ENCODE measurements around the gene GLT8D1. TPM values are rescaled to one million over a fixed set of nuclear protein-coding genes. Genes with fewer than 3 reads are reported as not detected.

Gene GLT8D1
- total RNA-seq, 1 donor from 2014 or later: 38.3 TPM

DNA sequence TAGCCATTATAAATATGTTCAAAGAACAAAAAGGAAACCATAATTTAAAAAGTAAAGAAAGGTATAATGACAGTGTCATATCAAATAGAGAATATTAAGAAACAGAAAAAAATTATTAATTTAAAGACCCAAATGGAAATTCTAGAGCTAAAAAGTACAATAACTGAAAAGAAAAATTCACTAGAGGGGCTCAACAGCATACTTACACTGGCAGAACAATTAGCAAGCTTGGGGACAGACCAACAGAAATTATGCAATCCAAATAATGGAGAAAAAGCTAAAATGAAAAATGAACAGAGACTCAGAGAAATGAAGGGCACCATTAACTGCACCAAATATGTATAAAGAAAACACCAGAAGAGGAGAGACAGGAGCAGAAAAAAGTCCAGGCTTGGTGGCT lies 14.0 kb upstream of the GLT8D1 start:
- no peak overlapping the region for H3K4me3 ChIP-seq
- H3K27me3 ChIP-seq: no peaks in the 10 kb centered on the region
- peaks cover 0 to 4% of the 10 kb centered on the region in 2 donors for H3K9me3 ChIP-seq
- TF ChIP-seq, protein P1, sequence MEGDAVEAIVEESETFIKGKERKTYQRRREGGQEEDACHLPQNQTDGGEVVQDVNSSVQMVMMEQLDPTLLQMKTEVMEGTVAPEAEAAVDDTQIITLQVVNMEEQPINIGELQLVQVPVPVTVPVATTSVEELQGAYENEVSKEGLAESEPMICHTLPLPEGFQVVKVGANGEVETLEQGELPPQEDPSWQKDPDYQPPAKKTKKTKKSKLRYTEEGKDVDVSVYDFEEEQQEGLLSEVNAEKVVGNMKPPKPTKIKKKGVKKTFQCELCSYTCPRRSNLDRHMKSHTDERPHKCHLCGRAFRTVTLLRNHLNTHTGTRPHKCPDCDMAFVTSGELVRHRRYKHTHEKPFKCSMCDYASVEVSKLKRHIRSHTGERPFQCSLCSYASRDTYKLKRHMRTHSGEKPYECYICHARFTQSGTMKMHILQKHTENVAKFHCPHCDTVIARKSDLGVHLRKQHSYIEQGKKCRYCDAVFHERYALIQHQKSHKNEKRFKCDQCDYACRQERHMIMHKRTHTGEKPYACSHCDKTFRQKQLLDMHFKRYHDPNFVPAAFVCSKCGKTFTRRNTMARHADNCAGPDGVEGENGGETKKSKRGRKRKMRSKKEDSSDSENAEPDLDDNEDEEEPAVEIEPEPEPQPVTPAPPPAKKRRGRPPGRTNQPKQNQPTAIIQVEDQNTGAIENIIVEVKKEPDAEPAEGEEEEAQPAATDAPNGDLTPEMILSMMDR (IDR thresholded peaks at IDR 0.05): no peak
- intact Hi-C loops (cut with DNase I): no loop called here
- peaks cover 8 to 16% of the 10 kb centered on the region in 2 donors for H3K36me3 ChIP-seq
- no peak overlapping the region for H3K27ac ChIP-seq
- no peaks in the 10 kb centered on the region for H3K4me1 ChIP-seq
- no peak for DNase-seq (ENCODE audit: low spot score in 2 of 2)

DNA sequence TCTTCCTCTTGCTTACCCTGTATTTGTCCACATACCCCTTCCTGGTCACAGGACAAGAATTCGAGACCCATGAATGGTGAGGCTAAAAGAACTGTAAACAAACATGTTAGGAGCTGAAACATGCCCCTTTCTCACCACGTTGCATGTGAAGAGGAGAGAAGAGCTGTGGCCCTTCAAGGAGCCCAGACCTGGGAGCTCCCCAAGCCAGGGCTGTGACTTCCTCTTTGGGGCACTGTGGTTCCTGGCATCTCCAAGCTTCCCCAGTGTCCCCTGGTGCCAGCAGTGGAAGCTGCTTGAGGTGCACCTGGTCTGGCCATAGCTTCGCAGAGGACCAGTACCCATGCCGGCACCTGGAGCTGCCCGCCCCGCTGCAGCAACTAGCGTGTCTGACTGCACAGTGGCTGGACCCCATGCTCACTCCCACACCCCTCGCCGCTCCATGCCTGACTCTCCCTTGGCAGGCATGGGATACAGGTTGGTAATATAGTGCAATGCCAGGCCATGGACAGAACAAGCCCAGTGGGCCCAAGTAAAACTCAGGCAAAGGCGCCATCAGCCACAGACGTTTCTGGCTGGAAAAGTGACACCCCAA lies 10.2 kb upstream of the GLT8D1 start:
- intact Hi-C loops (cut with DNase I): no loop called here
- no peaks in the 10 kb centered on the region for H3K4me1 ChIP-seq
- H3K9me3 ChIP-seq: peaks cover 0 to 4% of the 10 kb centered on the region in 2 donors
- H3K27me3 ChIP-seq: no peaks in the 10 kb centered on the region
- TF ChIP-seq, protein P1 (IDR thresholded peaks at IDR 0.05): no peak
- H3K36me3 ChIP-seq: peaks cover 18% of the 10 kb centered on the region in 2 donors
- no peak for DNase-seq (ENCODE audit: low spot score in 2 of 2)
- H3K27ac ChIP-seq: no peak overlapping the region
- no peak overlapping the region for H3K4me3 ChIP-seq

DNA sequence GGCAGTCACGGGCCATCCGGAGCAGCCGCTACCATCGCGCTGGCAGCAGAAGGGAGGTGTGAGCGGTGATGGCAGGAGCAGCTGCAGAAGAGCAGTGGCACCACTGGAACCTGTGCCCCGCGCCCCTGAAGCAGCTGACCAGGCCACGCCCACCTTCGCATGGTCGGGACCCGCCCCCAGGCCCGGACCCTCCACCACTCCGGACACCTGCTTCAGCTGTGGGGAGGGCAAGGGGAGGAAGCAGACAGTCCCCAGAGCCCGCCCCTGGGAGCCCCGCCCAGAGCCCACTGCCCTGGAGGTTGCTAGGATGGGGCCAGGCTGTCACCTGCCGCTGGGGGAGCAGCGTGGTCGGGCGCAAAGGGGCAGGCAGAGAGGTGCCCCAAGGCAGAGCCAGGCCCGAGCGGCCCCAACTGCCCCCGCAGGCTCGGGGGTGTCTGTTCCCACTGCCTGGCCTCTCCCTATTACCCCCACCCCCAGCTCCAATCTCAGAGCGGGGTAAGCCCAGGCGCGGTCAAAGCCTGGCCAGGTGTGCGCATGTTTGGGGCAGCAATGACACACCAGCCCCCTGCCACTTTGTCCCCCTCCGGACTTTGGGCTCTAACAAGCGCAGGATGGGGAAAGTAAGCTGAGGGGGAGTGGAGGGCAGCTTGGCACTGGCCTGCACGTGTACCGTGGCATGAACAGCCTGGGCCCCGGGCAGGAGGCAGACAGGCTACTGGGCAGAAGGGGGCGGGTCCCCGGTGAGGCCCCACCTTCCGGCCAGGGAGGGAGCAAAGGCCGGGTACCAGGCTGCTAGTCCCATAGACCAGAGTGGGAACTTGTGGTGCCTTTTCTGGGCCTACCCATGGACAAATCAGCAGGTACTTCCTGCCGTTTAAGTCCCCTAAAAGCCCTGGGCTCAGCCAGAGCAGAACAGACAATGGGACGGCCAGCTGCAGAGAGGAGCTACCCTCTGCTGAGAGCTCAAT lies 9.0 kb upstream of the GLT8D1 start:
- TF ChIP-seq, protein P1 (IDR thresholded peaks at IDR 0.05): no peak
- peaks cover 0 to under 1% of the 10 kb centered on the region in 2 donors for H3K9me3 ChIP-seq
- DNase-seq (ENCODE audit: low spot score in 2 of 2): no peak
- H3K4me1 ChIP-seq: no peaks in the 10 kb centered on the region
- no peaks in the 10 kb centered on the region for H3K27me3 ChIP-seq
- H3K4me3 ChIP-seq: no peak overlapping the region
- intact Hi-C loops (cut with DNase I): no loop called here
- no peak overlapping the region for H3K27ac ChIP-seq
- peaks cover 13 to 18% of the 10 kb centered on the region in 2 donors for H3K36me3 ChIP-seq

DNA sequence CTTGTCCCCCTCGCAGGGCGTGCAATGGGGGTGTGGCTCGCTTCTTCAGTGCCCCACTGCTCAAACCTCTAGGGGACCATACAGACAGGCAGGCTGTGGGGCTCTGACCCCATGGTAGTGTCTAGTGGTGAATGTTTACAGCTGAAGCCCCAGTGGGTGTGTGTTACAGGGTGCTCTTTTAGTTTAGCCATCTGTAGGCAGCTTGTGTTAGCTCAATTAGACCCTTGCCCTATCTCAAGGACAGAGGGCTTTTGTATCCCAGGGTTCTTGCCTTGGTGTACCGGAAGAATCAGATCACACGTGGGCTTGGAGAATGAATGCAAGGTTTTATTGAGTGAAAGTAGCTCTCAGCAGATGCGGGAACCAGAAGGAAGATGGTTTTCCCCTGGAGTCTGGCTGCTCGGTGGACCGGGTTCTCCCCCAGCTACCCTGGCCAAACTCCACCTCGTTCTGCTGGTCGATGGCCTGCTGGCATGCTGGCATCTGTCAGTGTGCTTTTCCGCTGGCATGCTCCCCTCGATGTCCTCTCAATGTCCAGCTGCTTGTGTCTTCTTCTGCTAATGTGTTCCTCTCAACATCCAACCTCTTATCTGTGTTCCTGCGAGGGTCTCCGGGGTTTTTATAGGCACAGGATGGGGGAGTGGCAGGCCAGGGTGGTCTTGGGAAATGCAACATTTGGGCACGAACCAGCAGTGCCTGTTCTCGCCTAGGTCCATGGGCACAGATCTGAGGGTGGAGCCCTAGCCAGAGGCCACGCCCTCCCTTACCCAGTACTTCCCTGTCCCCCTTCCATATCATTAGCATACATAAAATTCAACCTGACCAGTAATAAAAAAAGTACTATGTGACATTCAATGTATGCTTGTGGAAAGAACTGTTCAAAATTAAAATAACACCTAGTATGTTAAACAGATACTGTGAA lies 7.0 kb upstream of the GLT8D1 start:
- no peaks in the 10 kb centered on the region for H3K27me3 ChIP-seq
- H3K4me3 ChIP-seq: no peak overlapping the region
- intact Hi-C loops (cut with DNase I): no loop called here
- TF ChIP-seq, protein P1 (IDR thresholded peaks at IDR 0.05): no peak
- H3K36me3 ChIP-seq: peaks cover 7 to 19% of the 10 kb centered on the region in 2 donors
- H3K4me1 ChIP-seq: peaks cover under 1% of the 10 kb centered on the region in 2 donors
- H3K27ac ChIP-seq: no peak overlapping the region
- DNase-seq (ENCODE audit: low spot score in 2 of 2): peak in 1 of 2 donors; percentile 35
- H3K9me3 ChIP-seq: no peaks in the 10 kb centered on the region

DNA sequence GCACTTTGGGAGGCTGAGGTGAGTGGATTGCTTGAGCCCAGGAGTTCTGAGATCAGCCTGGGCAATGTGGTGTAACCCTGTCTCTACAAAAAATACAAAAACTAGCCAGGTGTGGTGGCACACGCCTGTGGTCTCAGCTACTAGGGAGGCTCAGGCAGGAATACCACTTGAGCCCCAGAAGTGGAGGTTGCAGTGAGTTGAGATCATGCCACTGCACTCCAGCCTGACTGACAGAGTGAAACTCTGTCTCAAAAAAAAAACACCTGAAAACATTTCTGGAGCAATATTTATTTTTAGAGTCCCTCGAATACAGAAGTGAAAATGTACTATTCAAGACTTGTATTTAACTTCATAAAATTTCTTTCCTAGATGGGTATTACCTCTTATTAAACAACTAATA lies 4.9 kb upstream of the GLT8D1 start:
- DNase-seq (ENCODE audit: low spot score in 2 of 2): no peak
- intact Hi-C loops (cut with DNase I): no loop called here
- Histone ChIP-seq H3K4me3 (no peak overlapping the region), H3K36me3 (peaks cover 7 to 19% of the 10 kb centered on the region in 2 donors), H3K4me1 (peaks cover 5 to 10% of the 10 kb centered on the region in 2 donors), H3K9me3 (no peaks in the 10 kb centered on the region), H3K27ac (no peak overlapping the region), H3K27me3 (no peaks in the 10 kb centered on the region)
- TF ChIP-seq, protein P1 (IDR thresholded peaks at IDR 0.05): no peak

All from ascending aorta (tissue), 2 donors.